Smooth muscle cell (in vitro differentiated cells): Measurements from ENCODE around the gene NEAT1. TPM values are rescaled to one million over a fixed set of nuclear protein-coding genes. Genes with fewer than 3 reads are reported as not detected.

Experiments
- DNase-seq: peaks from one replicate; lab custom pipeline; 2025; ENCODE audit not compliant: unreplicated experiment; lab: John Stamatoyannopoulos, UW
- H2AFZ ChIP-seq: fragments of 200-600 bp; sonication (generic); 2 replicates; pipeline ENCODE4 v1.6.0; 2016; ENCODE audit warnings: antibody characterized with exemption, low read depth, mild to moderate bottlenecking
- H3F3A ChIP-seq: fragments of 200-600 bp; sonication (generic); 2 replicates; pipeline ENCODE4 v1.6.0; 2017; ENCODE audit warnings: antibody characterized with exemption, low read depth
- H3K27ac ChIP-seq: fragments of 200-600 bp; sonication (generic); 2 replicates; pipeline ENCODE4 v1.5.1; 2016; ENCODE audit warnings: low read depth, mild to moderate bottlenecking
- H3K27me3 ChIP-seq: fragments of 200-600 bp; sonication (generic); 2 replicates; pipeline ENCODE4 v1.6.1; 2016; ENCODE audit warnings: low read depth, mild to moderate bottlenecking
- H3K36me3 ChIP-seq: fragments of 200-600 bp; sonication (generic); 2 replicates; pipeline ENCODE4 v1.5.1; 2016; ENCODE audit warnings: low read depth
- H3K4me1 ChIP-seq: fragments of 200-600 bp; sonication (generic); 2 replicates; pipeline ENCODE4 v1.5.1; 2016; ENCODE audit warnings: low read depth
- H3K4me2 ChIP-seq: fragments of 200-600 bp; sonication (generic); 2 replicates; pipeline ENCODE4 v1.6.0; 2016; ENCODE audit warnings: mild to moderate bottlenecking
- H3K4me3 ChIP-seq: fragments of 200-600 bp; sonication (generic); 2 replicates; pipeline ENCODE4 v1.5.1; 2016; ENCODE audit warnings: mild to moderate bottlenecking
- H3K79me2 ChIP-seq: fragments of 200-600 bp; sonication (generic); 2 replicates; pipeline ENCODE4 v1.6.0; 2016; ENCODE audit warnings: low read depth, mild to moderate bottlenecking
- H3K9ac ChIP-seq: fragments of 200-600 bp; sonication (generic); 2 replicates; pipeline ENCODE4 v1.6.0; 2016; ENCODE audit warnings: low read depth
- H3K9me3 ChIP-seq: fragments of 200-600 bp; sonication (generic); replicated peaks from 2 replicates; pipeline ENCODE4 v1.5.1; 2016; ENCODE audit warnings: low read depth
- H4K20me1 ChIP-seq: fragments of 200-600 bp; sonication (generic); 2 replicates; pipeline ENCODE4 v1.6.0; 2016; ENCODE audit warnings: low read depth
- CTCF ChIP-seq: fragments of 200-600 bp; sonication (generic); IDR thresholded peaks from 2 replicates; pipeline ENCODE4 v1.5.1; 2017; ENCODE audit warnings: borderline replicate concordance, mild to moderate bottlenecking, antibody characterized with exemption; ENCODE audit not compliant: insufficient read depth, poor library complexity, severe bottlenecking
- WGBS: methylation state at CpG from one replicate; pipeline ENCODE4 v1.1.7; 2016; ENCODE audit warnings: low lambda C conversion rate; 5-methylcytosine and 5-hydroxymethylcytosine counted together
- polyA plus RNA-seq: library from polyadenylated mRNA; unstranded; fragments of >200 nt; fragmentation: Nextera tagmentation; extraction: Ambion mirVana; gene quantifications from 2 replicates; pipeline ENCODE4 v1.2.1, GENCODE V29; 2016
- total RNA-seq: library from RNA; depleted of rRNA; stranded (reverse); fragments of >200 nt; gene quantifications from 2 replicates; pipeline ENCODE4 v1.2.3, GENCODE V29; 2014

The NEAT1 gene
- total and polyA plus RNA-seq, 2 experiments from 2014 or later: 14.9 to 155 TPM

DNA sequence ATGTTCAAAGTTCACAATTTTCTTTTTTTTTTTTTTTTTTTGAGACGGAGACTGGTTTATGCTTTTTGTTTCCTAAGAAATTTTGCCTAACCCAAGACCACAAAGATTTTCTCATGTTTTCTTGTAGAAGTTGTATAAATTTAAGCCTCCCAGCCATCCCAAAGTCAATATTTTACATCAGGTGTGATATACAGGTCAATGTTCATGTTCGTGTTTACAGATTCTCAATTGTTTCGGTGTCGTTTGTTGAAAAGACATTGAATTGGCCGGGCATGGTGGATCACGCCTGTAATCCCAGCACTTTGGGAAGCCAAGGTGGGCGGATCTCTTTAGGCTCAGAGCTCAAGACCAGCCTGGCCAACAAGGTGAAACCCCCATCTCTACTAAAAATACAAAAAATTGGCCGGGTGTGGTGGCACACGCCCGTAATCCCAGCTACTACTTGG lies 20.8 kb upstream of the NEAT1 start:
- Histone ChIP-seq H3K9me3 (no peaks in the 10 kb centered on the region), H3K4me1 (no peaks in the 10 kb centered on the region), H3K36me3 (peaks cover 4% of the 10 kb centered on the region), H4K20me1 (peaks cover 40% of the 10 kb centered on the region), H3K27ac (no peak overlapping the region), H3F3A (no peaks in the 10 kb centered on the region), H3K4me3 (no peak overlapping the region), H3K27me3 (no peaks in the 10 kb centered on the region), H2AFZ (no peak overlapping the region), H3K79me2 (no peaks in the 10 kb centered on the region), H3K9ac (no peak overlapping the region), H3K4me2 (no peak overlapping the region)
- TF ChIP-seq CTCF: no peak
- no peak for DNase-seq
- WGBS: 98% methylated on average over 10 of the region's 10 CpGs

DNA sequence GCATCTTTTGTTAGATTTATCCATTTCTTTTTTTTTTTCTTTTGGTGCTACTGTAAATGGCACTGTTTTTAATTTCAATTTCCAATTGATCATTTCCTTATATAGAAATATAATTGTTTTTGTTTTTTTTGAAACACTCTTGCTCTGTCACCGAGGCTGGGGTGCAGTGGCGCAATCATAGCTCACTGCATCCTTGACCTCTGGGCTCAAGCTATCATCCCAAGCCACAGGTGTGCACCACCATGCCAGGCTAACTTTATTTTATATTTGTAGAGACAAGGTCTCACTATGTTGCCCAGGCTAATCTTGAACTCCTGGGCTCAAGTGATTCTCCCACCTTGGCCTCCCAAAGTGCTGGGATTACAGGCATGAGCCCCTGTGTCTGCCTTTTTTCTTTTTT lies 19.8 kb upstream of the NEAT1 start:
- Histone ChIP-seq H3K9me3 (no peaks in the 10 kb centered on the region), H3K36me3 (peaks cover 4% of the 10 kb centered on the region), H3K27ac (no peak overlapping the region), H3K4me1 (no peaks in the 10 kb centered on the region), H4K20me1 (peaks cover 34% of the 10 kb centered on the region), H3K4me2 (no peak overlapping the region), H3K4me3 (no peak overlapping the region), H3F3A (no peaks in the 10 kb centered on the region), H3K27me3 (no peaks in the 10 kb centered on the region), H2AFZ (no peak overlapping the region), H3K9ac (no peak overlapping the region), H3K79me2 (no peaks in the 10 kb centered on the region)
- no peak for TF ChIP-seq CTCF
- WGBS: 100% methylated on average over 2 of the region's 2 CpGs
- DNase-seq: no peak

DNA sequence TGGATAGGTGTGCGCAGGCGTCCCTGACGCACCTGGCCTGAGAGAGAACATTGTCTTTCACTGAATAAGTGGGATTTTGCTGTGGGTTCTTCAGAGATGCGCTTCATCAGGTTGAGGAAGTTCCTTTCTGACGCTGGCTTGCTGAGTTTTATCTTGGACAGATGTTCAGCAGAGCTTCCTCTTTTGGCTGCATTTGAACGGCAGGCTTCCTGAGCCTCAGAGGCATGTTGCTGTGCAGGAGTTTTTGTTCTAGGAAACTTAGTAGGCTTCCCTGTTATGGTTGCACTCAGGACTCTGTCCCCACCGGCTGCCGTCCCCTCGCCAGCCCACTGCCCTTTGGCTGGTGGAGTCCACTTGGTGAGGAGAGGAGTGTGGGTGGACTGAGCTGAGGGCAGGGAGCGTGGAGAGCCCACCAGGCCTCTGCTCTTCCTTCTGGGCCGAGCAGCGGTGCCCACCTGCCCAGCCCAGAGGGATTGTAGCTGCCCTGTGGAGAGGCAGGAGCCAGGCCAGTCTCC lies 18.9 kb upstream of the NEAT1 start:
- H2AFZ ChIP-seq: no peak overlapping the region
- H3K79me2 ChIP-seq: no peaks in the 10 kb centered on the region
- no peaks in the 10 kb centered on the region for H3K4me1 ChIP-seq
- no peaks in the 10 kb centered on the region for H3F3A ChIP-seq
- H3K27ac ChIP-seq: no peak overlapping the region
- H3K9me3 ChIP-seq: no peaks in the 10 kb centered on the region
- H3K4me2 ChIP-seq: no peak overlapping the region
- DNase-seq: no peak
- no peak overlapping the region for H3K9ac ChIP-seq
- peaks cover 4% of the 10 kb centered on the region for H3K36me3 ChIP-seq
- H3K4me3 ChIP-seq: no peak overlapping the region
- no peaks in the 10 kb centered on the region for H3K27me3 ChIP-seq
- WGBS: 96% methylated on average over 12 of the region's 12 CpGs
- no peak for TF ChIP-seq CTCF
- peaks cover 29% of the 10 kb centered on the region for H4K20me1 ChIP-seq

DNA sequence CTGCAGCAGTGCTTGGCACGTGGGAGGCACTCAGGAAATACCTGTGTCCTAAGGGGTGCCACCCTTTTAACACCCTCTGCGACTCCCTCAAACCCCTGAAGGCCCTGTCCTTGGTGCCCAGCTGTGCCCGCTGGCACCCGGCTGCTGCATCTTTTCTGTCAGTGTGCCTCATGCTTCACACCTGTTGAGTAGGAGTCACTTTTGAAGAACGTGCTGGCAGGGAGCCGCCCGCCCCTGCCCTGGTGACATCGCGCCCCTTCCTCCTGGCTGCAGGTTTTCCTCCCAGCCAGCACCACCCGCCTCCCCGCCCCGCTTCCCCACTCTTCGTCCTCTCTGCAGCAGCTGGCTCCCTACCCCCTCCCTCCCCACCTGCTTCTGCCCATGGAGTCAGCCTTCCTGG lies 18.4 kb upstream of the NEAT1 start:
- no peak for DNase-seq
- Histone ChIP-seq H3K4me2 (no peak overlapping the region), H3K27me3 (no peaks in the 10 kb centered on the region), H3K27ac (no peak overlapping the region), H3K36me3 (peaks cover 4% of the 10 kb centered on the region), H3F3A (no peaks in the 10 kb centered on the region), H4K20me1 (peaks cover 29% of the 10 kb centered on the region), H3K9ac (no peak overlapping the region), H3K4me1 (no peaks in the 10 kb centered on the region), H2AFZ (no peak overlapping the region), H3K79me2 (no peaks in the 10 kb centered on the region), H3K4me3 (no peak overlapping the region), H3K9me3 (no peaks in the 10 kb centered on the region)
- TF ChIP-seq CTCF: no peak
- WGBS: 96% methylated on average over 13 of the region's 13 CpGs
